B cell (primary cell): Measurements from ENCODE around the gene RBPJ.

ENCODE experiments used
- CTCF ChIP-seq: fragments of 200-600 bp; IDR thresholded peaks from one replicate; pipeline ENCODE4 v1.8.0; 2022; ENCODE audit warnings: antibody characterized with exemption, mild to moderate bottlenecking
- EZH2 ChIP-seq: IDR thresholded peaks from 2 replicates; pipeline ENCODE4 v1.6.1; 2012; ENCODE audit warnings: borderline replicate concordance, low read depth, mild to moderate bottlenecking, moderate library complexity, low read length; ENCODE audit not compliant: insufficient read depth, poor library complexity, severe bottlenecking

- no peak for TF ChIP-seq EZH2
- TF ChIP-seq CTCF = no peak
Observed at GRCh38 chr4:26334366-26334765, 13.6 kb downstream of the RBPJ start.
